ENCODE data around the gene INSIG1.

- TF ChIP-seq CTCF (conservative IDR thresholded peaks at IDR 0.05) (no peak), EZH2 (IDR thresholded peaks at IDR 0.05; ENCODE audit: low read depth) (no peak)
Measured at GRCh38 chr7:155276042-155276799, 21.5 kb upstream of the INSIG1 start.

All from PC-9 (cell line).